Inflammatory macrophage treated with lipopolysaccharide for 4 hours (primary cell): Measurements from ENCODE around the gene NCR2.
"Not testable (repeated sequence)": the region's sequence is repeated elsewhere in the genome, so short reads cannot be mapped to it uniquely, and the experiment has no call there.

Experiments
- DNase-seq: peaks from one replicate; pipeline ENCODE4 v3.0.0-alpha.2; 2020

NCR2 gene, protein sequence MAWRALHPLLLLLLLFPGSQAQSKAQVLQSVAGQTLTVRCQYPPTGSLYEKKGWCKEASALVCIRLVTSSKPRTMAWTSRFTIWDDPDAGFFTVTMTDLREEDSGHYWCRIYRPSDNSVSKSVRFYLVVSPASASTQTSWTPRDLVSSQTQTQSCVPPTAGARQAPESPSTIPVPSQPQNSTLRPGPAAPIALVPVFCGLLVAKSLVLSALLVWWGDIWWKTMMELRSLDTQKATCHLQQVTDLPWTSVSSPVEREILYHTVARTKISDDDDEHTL

GRCh38 chr6:41335296-41335695, at the start of gene NCR2:
TSS of gene NCR2 (plus strand) at chr6:41335608. CDS start at chr6:41335877, 269 bp downstream.
- DNase-seq: no peak

- DNase-seq: peak; percentile 98
Measured at GRCh38 chr6:41286544-41287346, 48.7 kb upstream of the NCR2 start, which contains the start of gene TREM1. TSS of gene TREM1 (minus strand) at chr6:41286682. CDS start at chr6:41286655, 27 bp downstream.

DNA sequence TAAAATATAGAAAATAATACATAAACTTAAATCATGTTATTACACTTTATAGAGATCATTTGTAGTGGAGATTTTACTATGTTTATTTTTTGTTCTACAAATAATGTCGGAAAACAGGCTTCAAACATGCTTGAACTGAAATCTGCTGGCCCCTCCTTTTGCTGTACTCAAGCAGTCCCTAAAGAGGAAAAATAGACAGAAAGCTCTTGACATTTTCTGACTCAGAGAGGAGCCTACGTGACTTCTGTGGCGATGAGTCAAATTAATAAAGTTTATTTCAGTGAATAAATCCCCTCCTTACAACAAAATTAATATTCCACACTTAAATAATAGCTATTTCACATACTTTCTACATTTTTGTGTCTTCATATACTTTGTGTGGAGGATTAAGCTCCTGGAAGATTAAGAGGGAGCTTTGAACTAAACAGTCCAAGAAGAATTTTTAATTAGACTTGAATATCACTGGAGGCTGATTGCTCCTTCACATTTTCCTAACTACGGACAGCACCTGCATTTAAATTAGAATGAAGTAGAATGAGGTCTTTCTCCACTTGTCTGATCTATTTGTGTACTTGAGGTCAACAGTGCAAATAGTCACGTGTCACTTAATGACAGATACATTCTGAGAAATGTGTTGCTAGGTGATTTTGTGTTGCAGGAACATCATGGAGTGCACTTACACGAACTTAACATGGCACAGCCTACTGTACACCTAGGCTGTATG, 47.2 kb upstream of the NCR2 start:
- peak; percentile 63 for DNase-seq

DNA sequence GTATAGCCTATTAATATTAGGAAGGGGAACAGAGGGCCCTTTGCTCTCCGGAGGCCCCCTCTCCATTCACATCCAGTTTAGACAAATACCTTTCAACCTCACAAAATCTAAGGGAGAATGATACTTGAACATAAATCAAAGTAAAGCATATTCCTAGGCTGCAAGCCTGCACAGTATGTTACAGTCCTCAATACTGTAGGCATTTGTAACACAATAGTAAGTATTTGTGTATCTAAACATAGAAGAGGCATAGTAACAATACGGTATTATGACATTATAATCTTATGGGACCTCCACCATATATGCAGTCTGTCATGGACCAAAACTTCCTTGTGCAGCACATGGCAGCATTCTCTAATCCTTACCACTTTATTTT, 46.7 kb upstream of the NCR2 start:
- no peak for DNase-seq

- DNase-seq: no peak
Measured at GRCh38 chr6:41289815-41290214, 45.6 kb upstream of the NCR2 start.

DNA sequence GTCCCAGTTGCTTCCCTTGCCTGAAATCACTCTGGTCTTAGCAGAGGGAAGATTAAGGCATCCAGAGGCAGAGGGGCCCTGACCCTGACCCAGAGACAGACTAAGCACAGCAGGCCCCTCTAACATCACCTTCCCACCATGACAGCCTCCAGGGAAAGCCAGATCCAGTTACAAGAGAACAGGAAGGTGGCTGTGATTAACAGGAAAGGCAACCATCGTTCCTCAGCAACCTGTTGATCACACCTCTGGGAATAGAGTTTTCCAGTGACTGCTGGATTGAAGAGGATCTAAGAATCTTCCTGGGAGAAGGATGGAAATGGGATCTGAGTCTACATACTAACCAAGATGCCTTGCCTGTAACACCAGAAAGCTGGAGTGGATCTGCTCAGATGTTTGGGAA, 43.7 kb upstream of the NCR2 start:
- DNase-seq: no peak

DNA sequence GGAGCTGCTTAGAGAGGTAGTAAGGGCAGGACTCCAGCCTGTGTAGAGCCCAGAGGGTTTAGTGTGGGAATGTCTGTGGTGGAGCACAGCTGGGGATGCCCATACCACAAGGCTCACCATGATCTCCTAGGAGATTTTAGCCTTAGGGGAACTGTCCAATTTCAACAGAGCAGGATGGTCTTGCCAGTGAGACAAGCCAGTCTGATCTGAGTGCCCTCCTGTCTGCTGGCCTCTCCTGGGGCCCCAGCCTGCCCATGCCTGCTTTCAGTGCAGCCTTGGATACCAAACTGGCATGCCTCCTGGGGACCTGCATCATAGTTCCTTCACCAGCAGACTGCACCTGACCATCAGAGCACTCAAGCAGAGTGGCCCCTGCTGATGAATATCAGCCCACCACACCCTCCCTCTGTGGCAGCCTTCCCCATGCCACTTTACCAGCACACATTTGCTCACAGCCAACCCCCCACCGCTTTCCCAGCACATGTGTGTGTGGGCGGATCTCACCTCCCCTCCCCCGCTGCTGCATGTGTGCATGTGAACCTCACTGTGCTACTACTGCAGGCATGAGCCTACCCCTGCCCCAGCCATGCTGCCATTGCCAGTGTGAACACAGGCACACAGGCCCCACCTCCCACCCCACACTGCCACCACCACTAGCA, 41.1 kb upstream of the NCR2 start:
- no peak for DNase-seq

- DNase-seq: not testable (repeated sequence)
Measured at GRCh38 chr6:41297248-41297647, 38.2 kb upstream of the NCR2 start.

- DNase-seq: peak; percentile 88
Measured at GRCh38 chr6:41298785-41299502, 36.5 kb upstream of the NCR2 start.

GRCh38 chr6:41302638-41303037, 32.8 kb upstream of the NCR2 start:
- DNase-seq: peak; percentile 85

GRCh38 chr6:41306187-41306854, 29.1 kb upstream of the NCR2 start:
- peak; percentile 27 for DNase-seq

DNA sequence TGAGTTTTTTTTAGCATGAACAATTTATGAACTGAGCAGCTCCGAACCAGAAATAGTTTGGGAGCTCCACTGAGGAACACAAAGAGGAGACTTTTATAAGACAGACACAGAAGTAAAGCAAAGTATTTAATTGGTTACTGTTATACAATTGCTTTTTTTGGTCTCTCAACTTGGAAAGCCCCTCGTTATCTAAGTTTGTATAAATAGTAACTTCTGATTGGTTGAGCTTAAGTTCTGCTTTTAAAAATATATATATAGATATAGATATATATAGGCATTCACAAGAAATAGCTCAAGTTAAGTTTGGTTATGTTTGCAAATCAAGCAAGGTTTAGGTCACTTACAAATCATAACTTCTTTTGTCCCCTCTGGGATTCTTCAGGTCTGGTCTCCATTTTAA, 20.2 kb upstream of the NCR2 start:
- no peak for DNase-seq

GRCh38 chr6:41315943-41316620, 19.3 kb upstream of the NCR2 start:
- DNase-seq: no peak

DNA sequence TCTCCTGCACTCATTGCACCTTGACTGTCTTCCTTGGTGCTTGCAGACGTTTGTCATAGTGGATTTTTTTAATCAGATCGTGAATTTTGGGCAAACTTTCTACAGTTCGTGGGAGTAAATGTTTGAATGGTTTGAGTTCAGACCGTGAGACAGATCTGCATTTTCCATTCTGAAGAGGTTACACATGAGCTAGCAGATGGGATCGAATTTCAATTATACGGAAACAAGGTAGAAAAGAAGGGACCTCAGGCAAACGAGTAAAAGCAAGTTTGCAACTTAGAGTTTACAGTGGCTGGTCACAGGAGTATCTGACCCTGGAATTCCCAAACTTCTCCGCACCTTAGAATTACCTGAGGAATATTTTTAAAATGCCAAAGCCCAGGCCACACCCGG, 17.2 kb upstream of the NCR2 start:
- DNase-seq: no peak

DNA sequence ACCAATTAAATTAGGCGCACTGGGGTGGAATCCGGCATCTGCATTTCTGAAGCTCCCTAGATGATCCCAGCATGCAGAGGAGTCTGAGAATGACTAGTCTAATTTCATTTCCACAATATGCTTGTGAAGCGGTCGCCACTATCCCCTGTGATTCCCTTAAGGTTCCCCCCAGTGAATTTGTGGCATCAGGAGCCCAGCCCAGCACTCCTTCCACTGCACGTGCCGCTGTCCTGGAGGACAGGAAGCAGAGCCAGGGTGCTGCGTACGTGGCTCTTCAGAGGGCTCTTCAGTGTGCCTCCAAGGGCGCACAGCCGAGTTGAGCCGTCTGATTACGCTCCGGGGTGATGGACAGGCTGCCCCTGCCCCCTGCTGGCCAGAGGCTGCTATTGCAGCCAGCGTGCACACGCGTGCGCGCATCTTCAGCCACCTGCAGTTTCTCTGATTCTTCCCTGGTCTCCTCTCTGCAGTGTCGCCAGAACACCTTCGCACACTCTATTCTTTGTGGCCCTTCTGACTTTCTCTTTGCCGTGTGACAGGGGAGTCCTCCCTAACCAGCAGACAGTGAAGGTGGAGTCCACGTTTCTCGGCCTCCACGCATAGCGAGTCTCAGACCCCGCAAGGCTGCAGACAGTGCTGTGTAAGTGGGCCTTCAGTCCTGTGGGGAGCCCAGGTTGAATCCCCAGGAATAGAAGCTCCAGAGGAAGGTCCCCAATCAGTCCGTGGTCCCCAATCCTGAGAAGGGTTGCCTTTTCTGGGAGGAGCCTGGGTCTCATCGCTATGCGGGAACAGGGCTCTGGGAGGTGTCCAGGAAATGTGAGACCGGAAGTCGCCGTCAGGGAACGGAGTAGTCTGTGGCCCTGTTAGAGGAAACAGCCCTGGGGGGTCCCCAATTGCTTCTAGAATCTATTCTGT, 16.5 kb upstream of the NCR2 start:
- DNase-seq: peak; percentile 85

DNA sequence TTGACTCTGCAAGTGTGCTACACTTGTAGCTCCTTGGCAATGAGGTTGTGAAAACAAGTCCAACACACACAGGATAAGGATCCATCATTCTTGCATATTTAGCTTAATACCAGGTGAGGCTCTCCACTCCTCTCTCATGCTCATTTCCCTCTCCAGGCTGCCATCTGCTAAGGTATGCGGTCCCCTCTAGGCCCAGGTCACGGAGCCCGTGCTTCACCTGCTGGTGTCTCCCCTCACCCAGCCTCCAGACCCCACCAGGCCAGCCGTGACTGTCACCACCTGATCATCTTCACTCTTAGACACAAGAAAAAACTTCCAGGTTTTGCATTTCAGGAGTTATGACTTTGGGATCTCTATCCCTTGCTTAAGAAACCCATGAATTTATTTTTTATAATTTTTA, 14.2 kb upstream of the NCR2 start:
- DNase-seq: no peak

DNA sequence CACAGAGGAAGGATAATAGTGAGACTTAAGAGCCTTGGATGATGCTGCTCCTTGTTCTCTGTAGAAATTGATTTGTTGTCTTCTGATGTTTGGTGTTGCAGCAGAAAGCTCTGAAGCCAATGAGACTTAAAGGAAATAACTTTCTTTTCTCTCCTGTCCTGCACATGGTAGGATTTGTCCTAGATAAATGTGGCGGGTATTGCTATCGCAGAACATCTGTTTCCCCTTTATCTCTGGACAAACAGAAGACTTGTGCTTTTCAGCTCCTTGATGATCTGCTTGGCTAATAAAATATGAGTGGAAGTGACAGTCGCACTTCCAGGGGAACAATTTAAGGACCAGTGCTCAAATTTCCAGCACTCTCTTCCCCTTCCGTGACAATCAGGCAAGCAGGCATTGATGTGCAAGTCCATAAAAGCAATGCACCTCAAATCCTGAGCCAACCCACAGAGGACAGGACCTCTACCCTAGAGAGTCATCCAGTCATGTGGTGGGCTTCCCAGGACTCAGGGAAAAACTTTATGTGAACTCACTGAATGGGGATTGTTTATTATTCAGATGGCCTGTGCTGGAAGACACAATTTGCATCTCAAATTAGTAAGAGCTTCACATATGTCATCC, 9.9 kb upstream of the NCR2 start:
- DNase-seq: no peak

GRCh38 chr6:41326092-41326491, 9.3 kb upstream of the NCR2 start:
- DNase-seq: no peak

- DNase-seq: no peak
Measured at GRCh38 chr6:41327177-41327576, 8.2 kb upstream of the NCR2 start.
